Activated CD4-positive, alpha-beta T cell treated with anti-CD3 and anti-CD28 coated beads for 36 hours (primary cell): ENCODE results near the gene SYPL1. TPM values are rescaled to one million over a fixed set of nuclear protein-coding genes. Genes with fewer than 3 reads are reported as not detected.

Experiments used
- ATAC-seq: fragments of 200-7000 bp; cut with Tn5 transposase; one replicate; pipeline ENCODE4 v1.10.0; 2021; ENCODE audit warnings: mild to moderate bottlenecking, moderate library complexity
- CTCF ChIA-PET: fragments of 350-600 bp; sonication (Branson Sonifier 250); formaldehyde crosslinking; loops from one replicate; lab custom pipeline; 2021; ENCODE audit warnings: antibody characterized with exemption; lab: Charles Lee
- POLR2A ChIA-PET: fragments of 350-600 bp; sonication (Branson Sonifier 250); formaldehyde crosslinking; loops from one replicate; lab custom pipeline; 2021; ENCODE audit warnings: antibody characterized with exemption, inconsistent platforms; lab: Charles Lee
- DNase-seq: peaks from one replicate; pipeline ENCODE4 v3.0.0-alpha.2; 2020
- H3K27ac Mint-ChIP-seq: one replicate; pipeline ENCODE4 v1.8.0; 2021; ENCODE audit warnings: mixed read lengths
- H3K27me3 Mint-ChIP-seq: one replicate; pipeline ENCODE4 v1.8.0; 2021; ENCODE audit warnings: mixed read lengths
- H3K36me3 Mint-ChIP-seq: one replicate; pipeline ENCODE4 v1.8.0; 2021; ENCODE audit warnings: low read depth, mixed read lengths
- H3K4me1 Mint-ChIP-seq: one replicate; pipeline ENCODE4 v1.8.0; 2021; ENCODE audit warnings: mixed read lengths
- H3K4me3 Mint-ChIP-seq: one replicate; pipeline ENCODE4 v1.8.0; 2021; ENCODE audit warnings: mild to moderate bottlenecking, moderate library complexity, mixed read lengths
- H3K9me3 Mint-ChIP-seq: one replicate; pipeline ENCODE4 v1.8.0; 2021; ENCODE audit warnings: low read depth, mixed read lengths
- intact Hi-C, 2 experiments: fragments of 100-400 bp; cut with DNase I in 1 of 2; cut with micrococcal nuclease in 1 of 2; formaldehyde crosslinking; loops; one replicate each; pipeline versions ENCODE4 v1.14.2 to v1.15.1; 2022 to 2024; cut with DNase I, micrococcal nuclease
- total RNA-seq, 2 experiments: library from RNA; stranded (reverse); gene quantifications; one replicate each; pipeline ENCODE4 v1.2.3, GENCODE V29; 2021

The SYPL1 gene
- 10 to 100 TPM; 23.7 to 28.8 TPM for total RNA-seq

GRCh38 chr7:106112118-106112971 lies at the start of gene SYPL1:
Gene SYPL1, minus strand, starts transcription at chr7:106112312. Its CDS starts 104 bp downstream, at chr7:106112208.
- H3K27me3 Mint-ChIP-seq = no peaks in the 10 kb centered on the region
- ATAC-seq (peak; percentile 86), DNase-seq (peak; percentile 95)
- H3K36me3 Mint-ChIP-seq = peaks cover 3% of the 10 kb centered on the region
- peak within 1 kb of the TSS; percentile 89 for H3K27ac Mint-ChIP-seq
- POLR2A ChIA-PET = interaction anchor here (0.6 to 2.0 kb wide), 6 partner anchors 10 to 172 kb away, joined by 3 to 6 read pairs (median 4); partner anchors contain the start of gene NAMPT
- CTCF ChIA-PET = interaction anchor here (0.7 to 1.9 kb wide), 8 partner anchors 9 to 148 kb away, joined by 3 to 6 read pairs (median 4); no protein-coding TSS in a partner anchor
- intact Hi-C loops = loop anchor here (1.0 to 10.0 kb wide), 14 partner anchors 14 to 1632 kb away; partner anchors contain the start of genes CBLL1 (in 1 of the 2), HBP1 (in 1 of the 2), KMT2E (in 1 of the 2) and NAMPT (in 1 of the 2)
- H3K4me3 Mint-ChIP-seq = peak within 1 kb of the TSS; percentile 79
- H3K4me1 Mint-ChIP-seq = peaks cover 64% of the 10 kb centered on the region
- no peaks in the 10 kb centered on the region for H3K9me3 Mint-ChIP-seq

GRCh38 chr7:106155027-106155426 lies 42.9 kb upstream of the SYPL1 start:
- intact Hi-C loops = loop anchor here in 1 of 2 experiments (10.0 kb wide), 1 partner anchor 390 kb away; no protein-coding TSS in a partner anchor
- Mint-ChIP-seq H3K36me3 (no peaks in the 10 kb centered on the region), H3K27ac (no peak overlapping the region), H3K9me3 (no peaks in the 10 kb centered on the region), H3K27me3 (peaks cover 20% of the 10 kb centered on the region), H3K4me1 (peaks cover 6% of the 10 kb centered on the region), H3K4me3 (no peak overlapping the region)
- DNase-seq = no peak
- POLR2A ChIA-PET = interaction anchor here (0.6 kb wide), 1 partner anchor 10 kb away, joined by 3 read pairs; no protein-coding TSS in a partner anchor
- CTCF ChIA-PET = interaction anchor here (0.8 to 6.9 kb wide), 12 partner anchors 9 to 208 kb away, joined by 3 to 116 read pairs (median 7); no protein-coding TSS in a partner anchor
- ATAC-seq = no peak

GRCh38 chr7:106153891-106154449 lies 41.9 kb upstream of the SYPL1 start:
- Mint-ChIP-seq H3K27me3 (peaks cover 18% of the 10 kb centered on the region), H3K36me3 (no peaks in the 10 kb centered on the region), H3K9me3 (no peaks in the 10 kb centered on the region), H3K4me3 (no peak overlapping the region), H3K27ac (no peak overlapping the region), H3K4me1 (peaks cover 6% of the 10 kb centered on the region)
- POLR2A ChIA-PET = no interaction called here
- intact Hi-C loops = loop anchor here (1.0 to 10.0 kb wide), 3 partner anchors 97 to 502 kb away; no protein-coding TSS in a partner anchor
- ATAC-seq (peak; percentile 96), DNase-seq (peak; percentile 84)
- CTCF ChIA-PET = interaction anchor here (0.6 to 6.9 kb wide), 40 partner anchors 9 to 991 kb away, joined by 3 to 116 read pairs (median 4); no protein-coding TSS in a partner anchor

GRCh38 chr7:106152313-106152665 lies 40.2 kb upstream of the SYPL1 start:
- ATAC-seq (no peak), DNase-seq (no peak)
- Mint-ChIP-seq H3K4me3 (no peak overlapping the region), H3K27ac (no peak overlapping the region), H3K27me3 (peaks cover 12% of the 10 kb centered on the region), H3K9me3 (no peaks in the 10 kb centered on the region), H3K4me1 (peaks cover 6% of the 10 kb centered on the region), H3K36me3 (no peaks in the 10 kb centered on the region)
- CTCF ChIA-PET = interaction anchor here (0.6 to 6.9 kb wide), 16 partner anchors 9 to 691 kb away, joined by 3 to 116 read pairs (median 4); no protein-coding TSS in a partner anchor
- intact Hi-C loops = loop anchor here in 1 of 2 experiments (5.0 to 10.0 kb wide), 2 partner anchors 387 to 500 kb away; no protein-coding TSS in a partner anchor
- POLR2A ChIA-PET = no interaction called here

- DNase-seq (no peak), ATAC-seq (no peak)
- peaks cover 6% of the 10 kb centered on the region for H3K4me1 Mint-ChIP-seq
- intact Hi-C loops = loop anchor here in 1 of 2 experiments (5.0 to 10.0 kb wide), 2 partner anchors 387 to 499 kb away; no protein-coding TSS in a partner anchor
- ChIA-PET POLR2A (no interaction called here), CTCF (interaction anchor here (0.6 to 6.9 kb wide), 9 partner anchors 9 to 142 kb away, joined by 3 to 49 read pairs (median 4); no protein-coding TSS in a partner anchor)
- H3K27me3 Mint-ChIP-seq = peaks cover 10% of the 10 kb centered on the region
- H3K4me3 Mint-ChIP-seq = no peak overlapping the region
- H3K9me3 Mint-ChIP-seq = no peaks in the 10 kb centered on the region
- no peak overlapping the region for H3K27ac Mint-ChIP-seq
- no peaks in the 10 kb centered on the region for H3K36me3 Mint-ChIP-seq
Measured at GRCh38 chr7:106151459-106152312, 39.6 kb upstream of the SYPL1 start.

- Mint-ChIP-seq H3K9me3 (no peaks in the 10 kb centered on the region), H3K36me3 (no peaks in the 10 kb centered on the region), H3K27me3 (no peaks in the 10 kb centered on the region), H3K4me3 (no peak overlapping the region), H3K27ac (no peak overlapping the region), H3K4me1 (no peaks in the 10 kb centered on the region)
- intact Hi-C loops = no loop called here
- CTCF ChIA-PET = interaction anchor here (1.7 kb wide), 2 partner anchors 10 to 11 kb away, joined by 6 to 8 read pairs; no protein-coding TSS in a partner anchor
- DNase-seq (peak; percentile 12), ATAC-seq (no peak)
- POLR2A ChIA-PET = no interaction called here
Measured at GRCh38 chr7:106143711-106144337, 31.7 kb upstream of the SYPL1 start.

GRCh38 chr7:106142136-106142535 lies 30.0 kb upstream of the SYPL1 start:
- H3K4me1 Mint-ChIP-seq = no peaks in the 10 kb centered on the region
- DNase-seq (no peak), ATAC-seq (no peak)
- ChIA-PET POLR2A (no interaction called here), CTCF (interaction anchor here (0.7 kb wide), 1 partner anchor 112 kb away, joined by 3 read pairs; no protein-coding TSS in a partner anchor)
- intact Hi-C loops = no loop called here
- no peak overlapping the region for H3K4me3 Mint-ChIP-seq
- no peak overlapping the region for H3K27ac Mint-ChIP-seq
- H3K27me3 Mint-ChIP-seq = no peaks in the 10 kb centered on the region
- H3K36me3 Mint-ChIP-seq = no peaks in the 10 kb centered on the region
- no peaks in the 10 kb centered on the region for H3K9me3 Mint-ChIP-seq

- no peak overlapping the region for H3K27ac Mint-ChIP-seq
- ChIA-PET CTCF (no interaction called here), POLR2A (no interaction called here)
- no peak overlapping the region for H3K4me3 Mint-ChIP-seq
- no peak for ATAC-seq
- H3K9me3 Mint-ChIP-seq = no peaks in the 10 kb centered on the region
- no peaks in the 10 kb centered on the region for H3K4me1 Mint-ChIP-seq
- no peaks in the 10 kb centered on the region for H3K27me3 Mint-ChIP-seq
- DNase-seq = no peak
- intact Hi-C loops = no loop called here
- no peaks in the 10 kb centered on the region for H3K36me3 Mint-ChIP-seq
Measured at GRCh38 chr7:106140406-106141173, 28.5 kb upstream of the SYPL1 start.

GRCh38 chr7:106139265-106140251 lies 27.4 kb upstream of the SYPL1 start:
- H3K36me3 Mint-ChIP-seq = no peaks in the 10 kb centered on the region
- ChIA-PET CTCF (interaction anchor here (0.6 to 1.3 kb wide), 3 partner anchors 19 to 287 kb away, joined by 3 read pairs; no protein-coding TSS in a partner anchor), POLR2A (no interaction called here)
- intact Hi-C loops = no loop called here
- H3K4me1 Mint-ChIP-seq = no peaks in the 10 kb centered on the region
- no peak for ATAC-seq
- no peak overlapping the region for H3K4me3 Mint-ChIP-seq
- H3K9me3 Mint-ChIP-seq = no peaks in the 10 kb centered on the region
- DNase-seq = no peak
- no peaks in the 10 kb centered on the region for H3K27me3 Mint-ChIP-seq
- H3K27ac Mint-ChIP-seq = no peak overlapping the region
